ENCODE results near the gene CARMIL1.

CARMIL1 gene

GRCh38 chr6:25254671-25255070 lies 24.5 kb upstream of the CARMIL1 start:
- DNase-seq (ENCODE audit: low read depth) = peak; percentile 58
- H3K4me3 ChIP-seq (ENCODE audit: low read length) = no peak overlapping the region
- TF ChIP-seq CTCF (conservative IDR thresholded peaks at IDR 0.05; ENCODE audit: low read length) = no peak

GRCh38 chr6:25257686-25258348 lies 21.4 kb upstream of the CARMIL1 start:
- TF ChIP-seq CTCF (conservative IDR thresholded peaks at IDR 0.05; ENCODE audit: low read length) = no peak
- peak; percentile 27 for DNase-seq (ENCODE audit: low read depth)

GRCh38 chr6:25259756-25260155 lies 19.4 kb upstream of the CARMIL1 start:
- TF ChIP-seq CTCF (conservative IDR thresholded peaks at IDR 0.05; ENCODE audit: low read length) = no peak
- no peak for DNase-seq (ENCODE audit: low read depth)
- H3K4me3 ChIP-seq (ENCODE audit: low read length) = no peak overlapping the region

More at GRCh38 chr6:25257686-25258348, 21.4 kb upstream of the CARMIL1 start:
- H3K4me3 ChIP-seq (ENCODE audit: low read length) = no peak overlapping the region

- no peak overlapping the region for H3K4me3 ChIP-seq (ENCODE audit: low read length)
- TF ChIP-seq CTCF (conservative IDR thresholded peaks at IDR 0.05; ENCODE audit: low read length) = no peak
- DNase-seq (ENCODE audit: low read depth) = peak; percentile 69
Measured at GRCh38 chr6:25263657-25264056, 15.5 kb upstream of the CARMIL1 start.

- TF ChIP-seq CTCF (conservative IDR thresholded peaks at IDR 0.05; ENCODE audit: low read length) = no peak
- no peak overlapping the region for H3K4me3 ChIP-seq (ENCODE audit: low read length)
- DNase-seq (ENCODE audit: low read depth) = peak; percentile 24
Measured at GRCh38 chr6:25266456-25267100, 12.6 kb upstream of the CARMIL1 start.

GRCh38 chr6:25267662-25268061 lies 11.5 kb upstream of the CARMIL1 start:
- H3K4me3 ChIP-seq (ENCODE audit: low read length) = no peak overlapping the region
- DNase-seq (ENCODE audit: low read depth) = no peak
- TF ChIP-seq CTCF (conservative IDR thresholded peaks at IDR 0.05; ENCODE audit: low read length) = no peak

- TF ChIP-seq CTCF (conservative IDR thresholded peaks at IDR 0.05; ENCODE audit: low read length) = no peak
- DNase-seq (ENCODE audit: low read depth) = no peak
- H3K4me3 ChIP-seq (ENCODE audit: low read length) = no peak overlapping the region
Measured at GRCh38 chr6:25270559-25270958, 8.6 kb upstream of the CARMIL1 start.
